ENCODE measurements around the gene TBXAS1.

- no peak for TF ChIP-seq CTCF (IDR thresholded peaks at IDR 0.05)
- no peak for TF ChIP-seq POLR2AphosphoS5 (IDR thresholded peaks at IDR 0.05)
- TF ChIP-seq EP300 (IDR thresholded peaks at IDR 0.05): no peak
- no peak for TF ChIP-seq POLR2A (IDR thresholded peaks at IDR 0.05)
Measured at GRCh38 chr7:140049339-140050024, 220.4 kb downstream of the TBXAS1 start.
